Left lobe of liver (tissue), 2 donors: ENCODE data around the gene MFF. TPM values are rescaled to one million over a fixed set of nuclear protein-coding genes. Genes with fewer than 3 reads are reported as not detected.
"Not testable (repeated sequence)": the region's sequence is repeated elsewhere in the genome, so short reads cannot be mapped to it uniquely, and the experiment has no call there.

Experiments used
- ATAC-seq: fragments of 200-7000 bp; cut with Tn5 transposase; one replicate; pipeline ENCODE4 v1.9.1; 2020; ENCODE audit warnings: mild to moderate bottlenecking, moderate library complexity
- DNase-seq: peaks from one replicate; pipeline ENCODE4 v3.0.0-alpha.2; 2020; ENCODE audit warnings: low spot score
- total RNA-seq: library from RNA; stranded (reverse); gene quantifications from one replicate; pipeline ENCODE4 v1.2.1, GENCODE V29; 2021
- donor health status: DM: no; HTN: no; CAD: no; lungs with moderate emphysema.
- donor health status: DM: no; HTN: yes; CAD: no.

Gene MFF
- total RNA-seq, 1 donor from 2014 or later: 27.6 TPM

DNA sequence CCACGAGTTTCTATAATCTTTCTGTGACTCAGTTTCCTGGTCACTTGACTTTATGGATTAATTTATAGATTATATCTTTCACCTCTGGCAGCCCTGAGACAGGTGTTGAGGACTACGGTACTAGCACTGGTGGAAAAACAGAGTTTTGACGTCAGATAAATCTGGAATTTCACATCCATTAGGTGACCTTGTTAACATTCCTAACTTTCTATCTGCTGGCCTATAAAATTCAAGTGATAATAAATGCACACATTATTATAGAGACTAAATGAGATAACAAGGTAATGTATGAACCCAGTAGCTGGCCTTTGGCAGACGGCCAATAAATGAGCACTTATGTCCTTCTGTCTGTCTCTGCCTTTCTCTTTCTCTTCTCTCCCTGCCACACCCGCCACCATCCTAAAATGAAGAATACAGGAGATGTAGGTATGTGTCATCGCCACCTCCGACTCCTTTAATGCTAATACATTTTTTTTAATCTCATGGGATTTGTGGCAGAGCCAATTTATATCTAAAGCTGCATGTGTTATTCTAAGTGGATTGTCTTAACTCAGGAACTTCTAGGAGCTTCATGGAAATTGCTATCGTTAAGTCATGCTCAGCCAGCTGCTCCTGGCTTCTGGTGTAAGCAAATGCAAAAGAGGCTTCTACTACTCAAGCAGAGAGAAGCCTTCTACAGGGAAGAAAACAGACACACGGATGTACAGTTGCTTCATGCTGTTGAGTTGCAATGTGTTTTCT, 51.8 kb downstream of the MFF start:
- no peak for DNase-seq
- no peak for ATAC-seq

- ATAC-seq (no peak), DNase-seq (no peak)
These were observed 52.7 kb downstream of the MFF start for GRCh38 chr2:227377467-227378351.

GRCh38 chr2:227378371-227378782, 53.3 kb downstream of the MFF start:
- DNase-seq: no peak

DNA sequence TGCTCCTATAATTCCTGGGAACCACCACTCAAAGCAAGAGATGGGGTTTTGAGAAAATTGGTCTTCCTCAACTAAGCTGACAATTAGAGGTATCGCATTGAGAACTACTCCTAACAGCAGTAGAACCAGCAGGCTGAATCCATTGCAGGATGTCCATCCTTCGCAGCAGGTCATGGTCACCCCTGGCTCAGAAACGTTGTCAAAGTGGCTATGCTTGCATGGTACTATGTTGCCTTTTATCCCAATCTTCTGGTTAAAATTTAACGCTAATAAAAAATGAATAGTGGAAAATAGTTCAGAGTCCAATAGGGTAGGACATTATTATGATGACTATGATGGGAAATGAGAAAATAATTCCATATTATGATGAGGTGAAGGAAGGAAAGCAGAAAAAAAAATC, 54.0 kb downstream of the MFF start, which contains the start of gene TM4SF20:
Gene TM4SF20 (minus strand): TSS at position 212 of the 400 bp plus-strand sequence. CDS start 38 bp downstream, at position 174.
- DNase-seq (no peak), ATAC-seq (no peak)

More at GRCh38 chr2:227378371-227378782, 53.3 kb downstream of the MFF start:
- no peak for ATAC-seq

GRCh38 chr2:227382241-227382835, 57.3 kb downstream of the MFF start:
- ATAC-seq, DNase-seq: not testable (repeated sequence)

DNA sequence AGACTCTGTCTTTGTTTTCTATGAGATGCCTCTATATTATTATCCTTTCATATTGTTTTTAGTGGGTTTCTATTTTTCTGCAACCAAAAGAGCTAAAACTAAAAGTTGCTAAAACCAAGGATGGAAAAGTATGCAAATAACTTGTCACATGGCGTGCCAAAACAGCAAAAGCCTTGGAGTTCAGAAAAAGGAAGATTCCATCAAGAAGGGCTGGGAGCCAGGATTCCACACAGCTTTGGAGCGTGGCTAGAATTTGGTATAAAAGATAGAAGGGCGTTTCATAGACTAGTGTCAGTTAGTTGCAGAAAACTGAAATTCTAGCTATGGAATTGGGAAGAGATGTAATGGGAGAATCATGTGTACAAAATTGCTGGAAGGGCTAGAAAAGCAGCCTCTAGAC, 58.6 kb downstream of the MFF start:
- no peak for ATAC-seq
- no peak for DNase-seq

DNA sequence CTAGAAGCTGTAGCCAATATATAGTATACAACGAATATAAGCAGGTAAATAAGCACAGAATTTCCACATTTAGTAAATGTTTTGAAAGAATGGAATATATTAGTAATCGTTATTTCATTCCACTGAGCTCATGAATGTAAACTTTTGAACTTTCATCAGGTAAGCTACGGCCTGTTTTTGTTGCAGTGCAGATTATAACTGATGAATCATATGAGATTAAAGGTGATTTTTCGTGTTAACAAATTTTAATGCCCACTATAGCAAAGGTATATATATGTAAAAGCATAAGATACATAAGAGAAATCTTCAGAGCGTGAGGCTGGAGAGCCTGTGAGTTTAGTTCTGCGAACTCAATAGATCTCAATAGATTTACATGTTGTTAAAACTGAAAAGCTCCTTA, 61.6 kb downstream of the MFF start:
- ATAC-seq: no peak
- DNase-seq: no peak

DNA sequence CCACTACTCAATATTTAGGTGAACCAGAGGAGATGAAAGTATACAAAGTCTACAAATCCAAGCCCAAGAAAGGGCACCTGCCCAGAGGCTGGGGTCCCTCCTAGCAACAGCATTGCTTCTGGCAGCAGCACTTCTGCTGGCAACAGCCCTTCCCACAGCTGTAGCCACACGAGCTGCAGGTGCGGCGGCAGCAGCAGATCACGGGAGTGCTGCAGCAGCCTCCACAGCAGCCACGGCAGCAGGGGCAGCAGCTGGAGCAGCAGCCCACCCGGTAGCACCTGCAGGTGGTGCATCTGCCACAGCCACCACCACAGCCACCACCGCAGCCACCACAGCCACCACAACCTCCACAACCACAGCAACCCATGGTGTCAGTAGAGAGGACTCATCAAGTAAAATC, 62.5 kb downstream of the MFF start, which contains the start of gene SCYGR1:
Gene SCYGR1 (minus strand): TSS at position 367 of the 400 bp plus-strand sequence. CDS start 0 bp downstream, at position 367.
- not testable (repeated sequence) for DNase-seq, ATAC-seq

DNA sequence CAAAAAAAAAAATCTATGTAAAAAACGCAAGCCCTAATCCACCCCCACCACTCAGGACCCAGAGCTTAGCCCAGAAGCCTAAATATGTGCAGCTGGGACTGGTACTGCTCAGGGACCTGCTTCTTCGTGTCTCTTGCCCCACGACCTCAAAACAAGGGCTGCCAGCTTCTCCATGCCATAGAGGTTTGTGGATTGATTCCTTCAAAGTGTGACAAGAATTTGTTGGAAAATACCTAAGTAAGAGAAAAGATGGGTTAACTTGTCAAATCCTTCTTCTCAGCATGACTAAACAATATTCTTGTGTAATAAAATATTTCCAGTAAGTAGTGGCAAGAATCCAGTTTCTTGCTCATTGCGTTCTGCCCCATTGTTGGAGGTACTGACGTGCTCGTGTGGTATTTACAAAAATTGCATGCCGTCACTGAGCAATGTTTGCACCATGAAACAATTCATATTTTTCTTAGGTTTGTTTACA, 63.5 kb downstream of the MFF start:
- ATAC-seq (no peak), DNase-seq (no peak)

- DNase-seq: no peak
- ATAC-seq: no peak
These were observed 64.2 kb downstream of the MFF start for GRCh38 chr2:227389231-227389630.

DNA sequence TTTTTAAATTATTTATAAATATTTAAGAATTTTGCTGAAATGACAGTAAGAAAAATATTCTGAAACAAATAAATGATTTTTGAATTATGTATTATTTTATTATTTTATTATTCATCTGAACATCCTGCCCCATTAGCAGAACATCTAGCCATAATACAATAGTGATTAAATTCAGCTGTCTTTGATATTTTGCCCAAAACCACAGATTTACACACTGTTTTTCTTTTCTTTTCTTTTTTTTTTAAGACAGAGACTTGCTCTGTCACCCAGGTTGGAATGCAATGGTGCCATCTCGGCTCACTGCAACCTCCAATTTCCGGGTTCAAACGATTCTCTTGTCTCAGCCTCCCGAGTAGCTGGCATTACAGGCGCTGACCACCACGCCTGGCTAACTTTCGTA, 64.6 kb downstream of the MFF start:
- ATAC-seq (no peak), DNase-seq (no peak)

DNA sequence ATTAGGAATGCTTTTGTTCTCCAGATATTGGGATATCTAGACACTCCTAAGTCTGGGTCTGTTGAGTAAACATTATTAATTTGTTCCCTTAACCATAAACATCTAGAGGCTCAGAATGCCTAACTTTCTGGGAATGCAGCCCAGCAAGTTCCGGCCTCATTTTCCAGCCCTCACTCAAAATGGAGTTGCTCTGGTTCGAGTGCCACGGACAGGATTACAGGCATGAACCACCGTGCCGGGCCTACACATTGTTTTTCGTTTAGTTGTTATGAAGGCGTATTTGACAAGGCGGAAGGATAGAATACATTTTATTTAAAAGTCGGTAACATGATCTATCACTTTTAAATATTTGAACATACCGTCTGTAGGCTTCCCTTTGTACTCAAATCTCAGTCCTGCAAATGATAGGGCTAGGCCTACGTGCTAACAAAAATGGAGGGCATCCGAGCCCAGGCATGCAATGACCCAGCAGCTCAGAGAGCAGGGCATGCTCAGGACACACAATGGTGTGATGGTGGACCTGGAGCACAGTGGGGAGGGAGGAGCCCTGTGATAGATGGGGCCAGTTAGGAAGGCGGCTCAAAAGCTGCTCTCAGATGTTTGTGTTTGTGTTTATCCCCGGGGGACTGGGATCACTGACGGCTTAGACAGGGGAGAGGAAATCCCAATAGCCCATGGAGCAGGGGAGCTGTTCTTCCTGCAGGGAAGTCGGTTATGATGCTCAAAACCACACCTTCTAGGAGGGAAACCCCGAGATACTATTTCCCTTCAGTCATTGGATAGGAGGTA, 65.6 kb downstream of the MFF start:
- no peak for DNase-seq
- ATAC-seq: no peak

- no peak for ATAC-seq
- no peak for DNase-seq
These were observed 69.3 kb downstream of the MFF start for GRCh38 chr2:227394401-227394800.

DNA sequence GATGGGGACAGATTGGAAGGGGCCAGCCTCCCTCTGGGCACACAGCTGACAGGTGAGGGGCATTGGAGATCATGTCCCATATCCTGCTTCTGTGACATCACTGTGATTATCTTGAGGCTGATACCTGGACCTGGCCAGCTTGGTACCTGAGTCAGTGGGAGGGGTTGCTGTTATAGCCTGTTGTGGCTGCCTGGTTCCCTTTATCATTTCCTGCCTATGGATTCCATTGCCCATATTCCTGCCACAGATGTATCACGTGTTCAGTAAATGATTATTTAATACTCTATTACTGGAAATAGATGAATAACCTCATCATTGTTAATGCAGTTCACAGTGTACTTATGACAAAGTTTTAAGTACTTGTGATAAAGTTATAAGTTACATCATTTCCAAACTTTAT, 70.5 kb downstream of the MFF start:
- ATAC-seq (no peak), DNase-seq (no peak)

DNA sequence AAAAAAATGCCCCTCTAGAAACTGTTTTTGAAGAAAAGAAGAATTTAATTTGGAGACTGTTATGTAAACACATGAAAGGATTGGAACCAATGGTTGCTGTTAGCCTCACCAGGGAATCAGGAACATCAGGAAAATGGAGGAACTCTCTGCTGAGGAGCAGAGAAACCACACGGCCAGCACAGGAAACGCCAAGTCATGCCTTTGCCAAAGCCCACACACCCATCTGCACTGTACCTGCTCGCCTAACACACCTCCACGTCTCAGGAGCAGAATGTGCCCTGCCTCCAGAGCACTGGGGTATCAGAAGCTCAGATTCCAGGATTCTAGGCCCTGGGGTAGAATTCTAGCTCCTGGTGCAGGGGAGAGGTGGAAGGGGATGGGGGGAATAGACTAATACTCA, 72.5 kb downstream of the MFF start:
- no peak for ATAC-seq
- DNase-seq: no peak

DNA sequence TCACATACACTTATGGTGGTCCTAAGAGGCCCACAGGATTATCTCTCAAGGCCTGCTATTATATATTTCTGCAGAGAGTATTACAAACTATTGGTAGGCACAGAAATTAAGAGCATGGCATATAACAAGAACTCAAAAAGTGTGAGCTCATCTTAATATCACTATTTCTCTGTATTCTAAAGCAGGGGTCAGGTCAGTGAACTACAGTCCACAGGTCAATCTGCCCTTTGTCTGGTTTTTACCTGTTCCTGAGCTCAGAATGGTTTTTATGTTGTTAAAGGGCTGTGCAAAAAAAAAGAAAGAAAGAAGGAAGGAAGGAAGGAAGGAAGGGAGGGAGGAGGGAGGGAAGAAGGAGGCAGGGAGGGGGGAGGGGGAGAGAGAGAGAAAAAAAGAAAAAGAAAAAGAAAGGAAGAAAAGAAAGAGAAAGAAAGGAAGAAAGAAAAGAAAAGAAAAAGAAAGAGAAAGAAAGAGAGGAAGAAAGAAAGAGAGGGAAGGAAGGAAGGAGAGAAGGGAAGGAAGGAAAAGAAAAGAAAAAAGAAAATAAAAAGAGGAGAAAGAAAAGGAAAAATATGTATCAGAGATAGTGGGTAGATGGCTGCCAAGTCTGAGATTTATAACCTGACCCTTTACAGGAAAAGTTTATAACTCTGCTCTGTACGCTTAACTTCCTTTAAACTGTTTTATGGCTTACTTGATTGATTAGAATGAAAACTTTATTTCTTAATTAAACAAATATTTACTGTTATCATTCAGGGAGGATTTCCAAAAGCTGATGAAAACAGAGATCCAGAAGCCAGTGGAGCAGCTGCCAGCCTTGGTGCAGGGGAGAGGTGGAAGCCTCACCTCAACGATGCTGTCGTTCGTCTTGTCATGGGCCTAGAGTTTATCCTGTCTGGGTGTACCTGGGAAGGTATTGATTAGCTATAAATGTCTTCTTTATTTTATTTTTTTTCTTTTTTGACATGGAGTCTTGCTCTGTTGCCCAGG, 73.9 kb downstream of the MFF start:
- DNase-seq (no peak), ATAC-seq (peak; percentile 74)

- ATAC-seq (no peak), DNase-seq (no peak)
These were observed 76.5 kb downstream of the MFF start for GRCh38 chr2:227401550-227401949.

GRCh38 chr2:227402321-227402720, 77.3 kb downstream of the MFF start:
- no peak for DNase-seq
- no peak for ATAC-seq

- DNase-seq (no peak), ATAC-seq (no peak)
These were observed 77.9 kb downstream of the MFF start for GRCh38 chr2:227402959-227403358.
